ENCODE results near the gene TEX38. TPM values are rescaled to one million over a fixed set of nuclear protein-coding genes. Genes with fewer than 3 reads are reported as not detected.
"Not testable (repeated sequence)": the region's sequence is repeated elsewhere in the genome, so short reads cannot be mapped to it uniquely, and the experiment has no call there.

Gene TEX38
- polyA plus RNA-seq, 2 of the 4 experiments (the other 2 are of a cell fraction): not detected

DNA sequence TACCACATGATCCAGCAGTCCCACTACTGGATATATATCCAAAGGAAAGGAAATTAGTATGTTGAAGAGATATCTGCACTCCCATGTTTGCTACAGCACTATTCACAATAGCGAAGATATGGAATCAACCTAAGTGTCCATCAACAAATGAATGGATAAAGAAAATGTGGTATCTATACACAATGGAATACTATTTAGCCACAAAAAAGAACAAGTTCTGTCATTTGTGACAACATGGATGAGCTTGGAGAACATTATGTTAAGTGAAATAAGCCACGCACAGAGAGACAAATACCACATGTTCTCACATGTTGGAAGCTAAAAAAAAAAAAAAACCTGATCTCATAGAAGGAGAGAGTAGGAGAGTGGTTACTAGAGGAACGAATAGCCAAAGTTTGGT is 21.2 kb upstream of the TEX38 start:
- no peak for TF ChIP-seq ZNF302 (CRISPR knock-in tag; IDR thresholded peaks at IDR 0.05)
- no peak for TF ChIP-seq NFE2L2 (conservative IDR thresholded peaks at IDR 0.05; ENCODE audit: low read length)
- TF ChIP-seq, protein P1, sequence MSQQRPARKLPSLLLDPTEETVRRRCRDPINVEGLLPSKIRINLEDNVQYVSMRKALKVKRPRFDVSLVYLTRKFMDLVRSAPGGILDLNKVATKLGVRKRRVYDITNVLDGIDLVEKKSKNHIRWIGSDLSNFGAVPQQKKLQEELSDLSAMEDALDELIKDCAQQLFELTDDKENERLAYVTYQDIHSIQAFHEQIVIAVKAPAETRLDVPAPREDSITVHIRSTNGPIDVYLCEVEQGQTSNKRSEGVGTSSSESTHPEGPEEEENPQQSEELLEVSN (IDR thresholded peaks at IDR 0.05; ENCODE audit: borderline replicate concordance, low read depth): no peak
- TF ChIP-seq, protein P2, sequence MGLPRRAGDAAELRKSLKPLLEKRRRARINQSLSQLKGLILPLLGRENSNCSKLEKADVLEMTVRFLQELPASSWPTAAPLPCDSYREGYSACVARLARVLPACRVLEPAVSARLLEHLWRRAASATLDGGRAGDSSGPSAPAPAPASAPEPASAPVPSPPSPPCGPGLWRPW (IDR thresholded peaks at IDR 0.05): no peak
- TF ChIP-seq FOXS1 (CRISPR knock-in tag; IDR thresholded peaks at IDR 0.05): no peak
- Histone ChIP-seq H3K27ac (no peak overlapping the region), H3K4me2 (no peak overlapping the region), H3K4me1 (peaks cover 15% of the 10 kb centered on the region; the same call in 2 of the 3 replicates), H3K9me3 (peaks cover 9% of the 10 kb centered on the region), H3K4me3 (no peak overlapping the region)
- no peak for FAIRE-seq
- ChIA-PET CTCF (interaction anchor here (0.6 kb wide), 1 partner anchor 719 kb away, joined by 3 read pairs; no protein-coding TSS in a partner anchor), POLR2A (no interaction called here)
- DNase-seq (ENCODE audit: low read depth in 1 of 2, low spot score in 1 of 2): no peak
- ATAC-seq: no peak
- 89% methylated on average over 3 of the region's 3 CpGs for WGBS (ENCODE audit: missing lambda C conversion rate)

DNA sequence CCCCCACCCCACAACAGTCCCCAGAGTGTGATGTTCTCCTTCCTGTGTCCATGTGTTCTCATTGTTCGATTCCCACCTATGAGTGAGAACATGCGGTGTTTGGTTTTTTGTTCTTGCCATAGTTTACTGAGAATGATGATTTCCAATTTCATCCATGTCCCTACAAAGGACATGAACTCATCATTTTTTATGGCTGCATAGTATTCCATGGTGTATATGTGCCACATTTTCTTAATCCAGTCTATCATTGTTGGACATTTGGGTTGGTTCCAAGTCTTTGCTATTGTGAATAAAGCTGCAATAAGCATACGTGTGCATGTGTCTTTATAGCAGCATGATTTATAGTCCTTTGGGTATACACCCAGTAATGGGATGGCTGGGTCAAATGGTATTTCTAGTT is 20.5 kb upstream of the TEX38 start:
- ATAC-seq; FAIRE-seq; H3K4me2 ChIP-seq; H3K9me3 ChIP-seq; H3K27ac ChIP-seq; DNase-seq (ENCODE audit: low read depth in 1 of 2, low spot score in 1 of 2); H3K4me3 ChIP-seq; POLR2A ChIA-PET: not testable (repeated sequence)
- 94% methylated on average over 3 of the region's 3 CpGs for WGBS (ENCODE audit: missing lambda C conversion rate)
- CTCF ChIA-PET: interaction anchor here (0.6 kb wide), 1 partner anchor 718 kb away, joined by 3 read pairs; no protein-coding TSS in a partner anchor
- peaks cover 15% of the 10 kb centered on the region; the same call in 2 of the 3 replicates for H3K4me1 ChIP-seq

DNA sequence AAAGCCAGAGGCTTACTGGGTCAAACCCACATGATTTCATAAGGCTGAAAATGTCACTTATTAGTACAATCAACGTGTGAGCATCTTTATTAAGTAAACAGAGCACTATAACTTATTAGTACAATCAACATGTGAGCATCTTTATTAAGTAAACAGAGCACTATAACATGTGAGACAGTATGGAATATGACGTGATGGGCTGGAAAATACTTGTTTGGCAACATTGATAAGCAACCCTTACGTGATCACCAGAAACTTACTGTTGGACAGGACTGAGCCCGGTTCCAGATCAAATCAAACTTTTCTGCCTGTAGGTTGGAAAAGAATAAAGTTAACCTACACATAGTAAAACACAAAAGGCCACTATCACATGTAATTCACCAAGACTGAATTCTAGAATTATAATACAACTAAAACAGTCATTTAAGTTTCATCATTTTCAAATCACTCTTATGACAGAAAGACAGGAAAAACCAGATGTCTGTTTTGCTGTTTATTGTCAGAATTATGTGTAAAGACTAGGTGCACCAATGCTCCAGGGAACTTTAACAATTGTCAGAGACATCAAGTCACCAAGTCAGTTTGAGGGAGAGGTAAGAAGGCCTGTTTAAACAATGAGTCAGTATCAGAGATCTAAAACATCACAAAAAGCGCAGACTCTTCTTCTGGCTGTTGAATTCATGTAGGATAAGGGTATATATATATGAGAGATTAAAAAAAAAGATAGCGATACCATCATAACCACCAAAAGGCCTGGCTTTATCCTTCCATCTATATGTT is 19.1 kb upstream of the TEX38 start:
- Histone ChIP-seq H3K4me1 (peaks cover 15% of the 10 kb centered on the region; the same call in 2 of the 3 replicates), H3K4me2 (no peak overlapping the region), H3K27ac (no peak overlapping the region), H3K9me3 (peaks cover 9% of the 10 kb centered on the region), H3K4me3 (no peak overlapping the region)
- 64% methylated on average over 6 of the region's 6 CpGs for WGBS (ENCODE audit: missing lambda C conversion rate)
- DNase-seq (ENCODE audit: low read depth in 1 of 2, low spot score in 1 of 2): no peak
- POLR2A ChIA-PET: no interaction called here
- CTCF ChIA-PET: interaction anchor here (0.6 kb wide), 1 partner anchor 28 kb away, joined by 4 read pairs; no protein-coding TSS in a partner anchor
- ATAC-seq: no peak
- no peak for FAIRE-seq
- TF ChIP-seq, protein P3, sequence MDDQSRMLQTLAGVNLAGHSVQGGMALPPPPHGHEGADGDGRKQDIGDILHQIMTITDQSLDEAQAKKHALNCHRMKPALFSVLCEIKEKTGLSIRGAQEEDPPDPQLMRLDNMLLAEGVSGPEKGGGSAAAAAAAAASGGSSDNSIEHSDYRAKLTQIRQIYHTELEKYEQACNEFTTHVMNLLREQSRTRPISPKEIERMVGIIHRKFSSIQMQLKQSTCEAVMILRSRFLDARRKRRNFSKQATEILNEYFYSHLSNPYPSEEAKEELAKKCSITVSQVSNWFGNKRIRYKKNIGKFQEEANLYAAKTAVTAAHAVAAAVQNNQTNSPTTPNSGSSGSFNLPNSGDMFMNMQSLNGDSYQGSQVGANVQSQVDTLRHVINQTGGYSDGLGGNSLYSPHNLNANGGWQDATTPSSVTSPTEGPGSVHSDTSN (IDR thresholded peaks at IDR 0.05): no peak
- TF ChIP-seq ZFP36 (IDR thresholded peaks at IDR 0.05; ENCODE audit: borderline replicate concordance, partially characterized antibody): no peak
- TF ChIP-seq EHF (CRISPR knock-in tag; IDR thresholded peaks at IDR 0.05): no peak

DNA sequence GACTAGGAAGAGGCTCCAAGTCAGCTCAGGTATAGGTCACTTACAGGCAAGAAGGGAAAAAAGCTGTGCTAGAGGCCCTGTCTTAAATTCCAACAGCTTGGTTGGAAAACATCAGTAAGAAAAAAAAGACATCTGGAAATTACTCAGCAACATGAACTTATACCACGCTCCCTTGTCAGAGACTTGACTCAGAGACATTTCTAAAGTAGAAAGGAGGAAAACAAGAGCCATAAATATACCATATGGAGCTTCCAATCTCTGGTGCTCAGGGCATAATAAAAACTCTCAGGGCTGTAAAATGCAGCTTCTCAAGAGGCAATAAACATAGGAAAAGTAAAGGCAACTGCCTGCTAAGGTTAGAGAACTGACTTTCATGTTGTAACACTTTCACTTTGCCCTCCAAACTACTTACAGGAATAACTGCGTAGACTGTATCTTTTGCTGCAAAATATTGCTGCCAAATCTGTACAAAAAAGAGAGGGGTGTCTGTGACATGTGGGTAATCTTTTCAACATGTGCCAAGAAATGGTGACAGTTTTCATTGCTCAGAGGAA is 18.2 kb upstream of the TEX38 start:
- Histone ChIP-seq H3K4me1 (peaks cover 15% of the 10 kb centered on the region; the same call in 2 of the 3 replicates), H3K9me3 (peaks cover 9% of the 10 kb centered on the region), H3K27ac (no peak overlapping the region), H3K4me3 (no peak overlapping the region), H3K4me2 (no peak overlapping the region)
- 88% methylated on average over 2 of the region's 2 CpGs for WGBS (ENCODE audit: missing lambda C conversion rate)
- ChIA-PET CTCF (interaction anchor here (0.9 kb wide), 1 partner anchor 12 kb away, joined by 3 read pairs; no protein-coding TSS in a partner anchor), POLR2A (no interaction called here)
- FAIRE-seq: no peak
- TF ChIP-seq JUN (IDR thresholded peaks at IDR 0.05) (no peak), NFE2L2 (conservative IDR thresholded peaks at IDR 0.05; ENCODE audit: low read length) (no peak), MAFK (IDR thresholded peaks at IDR 0.05; ENCODE audit: partially characterized antibody) (no peak), EHF (CRISPR knock-in tag; IDR thresholded peaks at IDR 0.05) (no peak)
- no peak for ATAC-seq
- DNase-seq (ENCODE audit: low read depth in 1 of 2, low spot score in 1 of 2): no peak

DNA sequence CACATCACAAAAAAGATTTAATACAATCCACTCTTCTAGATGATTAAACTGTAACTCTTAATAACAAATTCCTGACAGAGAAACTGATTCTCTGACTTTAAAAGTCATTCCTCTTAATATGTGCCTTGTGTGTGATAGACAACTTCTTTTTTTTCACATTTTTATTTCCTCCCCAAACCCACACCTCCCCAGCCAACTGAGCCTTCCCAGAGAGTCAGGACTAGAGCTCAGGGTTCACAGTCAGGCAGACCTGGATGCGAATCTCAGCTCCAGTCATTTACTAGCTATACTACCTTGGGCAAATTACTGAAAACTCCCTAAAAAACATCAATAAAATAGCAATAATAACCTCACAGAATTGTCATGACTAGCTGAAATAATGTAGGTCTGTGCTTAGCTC is 17.6 kb upstream of the TEX38 start:
- no peak for FAIRE-seq
- 95% methylated on average over 1 of the region's 1 CpG for WGBS (ENCODE audit: missing lambda C conversion rate)
- H3K27ac ChIP-seq: no peak overlapping the region
- no peak for ATAC-seq
- no peak overlapping the region for H3K4me2 ChIP-seq
- ChIA-PET CTCF (no interaction called here), POLR2A (no interaction called here)
- peaks cover 9% of the 10 kb centered on the region for H3K9me3 ChIP-seq
- H3K4me3 ChIP-seq: no peak overlapping the region
- peaks cover 15% of the 10 kb centered on the region; the same call in 2 of the 3 replicates for H3K4me1 ChIP-seq
- no peak for DNase-seq (ENCODE audit: low read depth in 1 of 2, low spot score in 1 of 2)
- TF ChIP-seq EHMT2 (IDR thresholded peaks at IDR 0.05; ENCODE audit: low read depth): no peak
- no peak for TF ChIP-seq CEBPB (IDR thresholded peaks at IDR 0.05)
- TF ChIP-seq BHLHE40 (IDR thresholded peaks at IDR 0.05; ENCODE audit: low read depth, low read length): no peak
- TF ChIP-seq, protein P4, sequence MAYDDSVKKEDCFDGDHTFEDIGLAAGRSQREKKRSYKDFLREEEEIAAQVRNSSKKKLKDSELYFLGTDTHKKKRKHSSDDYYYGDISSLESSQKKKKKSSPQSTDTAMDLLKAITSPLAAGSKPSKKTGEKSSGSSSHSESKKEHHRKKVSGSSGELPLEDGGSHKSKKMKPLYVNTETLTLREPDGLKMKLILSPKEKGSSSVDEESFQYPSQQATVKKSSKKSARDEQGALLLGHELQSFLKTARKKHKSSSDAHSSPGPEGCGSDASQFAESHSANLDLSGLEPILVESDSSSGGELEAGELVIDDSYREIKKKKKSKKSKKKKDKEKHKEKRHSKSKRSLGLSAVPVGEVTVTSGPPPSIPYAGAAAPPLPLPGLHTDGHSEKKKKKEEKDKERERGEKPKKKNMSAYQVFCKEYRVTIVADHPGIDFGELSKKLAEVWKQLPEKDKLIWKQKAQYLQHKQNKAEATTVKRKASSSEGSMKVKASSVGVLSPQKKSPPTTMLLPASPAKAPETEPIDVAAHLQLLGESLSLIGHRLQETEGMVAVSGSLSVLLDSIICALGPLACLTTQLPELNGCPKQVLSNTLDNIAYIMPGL (CRISPR knock-in tag; IDR thresholded peaks at IDR 0.05; ENCODE audit: borderline replicate concordance): no peak
- no peak for TF ChIP-seq RNF2 (IDR thresholded peaks at IDR 0.05; ENCODE audit: borderline replicate concordance, low read depth)
- no peak for TF ChIP-seq GATA3 (IDR thresholded peaks at IDR 0.05; ENCODE audit: borderline replicate concordance)
- no peak for TF ChIP-seq KDM5A (IDR thresholded peaks at IDR 0.05)
- TF ChIP-seq RCOR1 (IDR thresholded peaks at IDR 0.05; ENCODE audit: low read depth, low read length): no peak
- TF ChIP-seq HEYL (CRISPR knock-in tag; IDR thresholded peaks at IDR 0.05): no peak
- TF ChIP-seq, protein P5, sequence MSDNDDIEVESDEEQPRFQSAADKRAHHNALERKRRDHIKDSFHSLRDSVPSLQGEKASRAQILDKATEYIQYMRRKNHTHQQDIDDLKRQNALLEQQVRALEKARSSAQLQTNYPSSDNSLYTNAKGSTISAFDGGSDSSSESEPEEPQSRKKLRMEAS (IDR thresholded peaks at IDR 0.05): no peak
- TF ChIP-seq EP300 (IDR thresholded peaks at IDR 0.05): no peak

Data from A549 (cell line).